Liver (tissue), 9 donors: ENCODE measurements around the gene TTC12. TPM values are rescaled to one million over a fixed set of nuclear protein-coding genes. Genes with fewer than 3 reads are reported as not detected.

Source experiments
- DNase-seq: peaks from one replicate; pipeline ENCODE4 v3.0.0-alpha.2; 2017; ENCODE audit warnings: low spot score
- H3K27ac ChIP-seq, 2 donors: one replicate each; pipeline ENCODE4 v1.7.0; 2013; ENCODE audit warnings: inconsistent platforms in 2 of 2, low read length in 2 of 2, control low read depth in 1 of 2, low read depth in 1 of 2, mild to moderate bottlenecking in 1 of 2
- H3K27me3 ChIP-seq, 4 donors: one replicate each; pipeline versions ENCODE4 v1.6.1 to v1.7.0; 2013; ENCODE audit warnings: low read length in 3 of 4, inconsistent platforms in 1 of 4, mild to moderate bottlenecking in 1 of 4, moderate library complexity in 1 of 4; ENCODE audit not compliant: control insufficient read depth in 4 of 4, insufficient read depth in 4 of 4
- H3K36me3 ChIP-seq, 4 donors: one replicate each; pipeline versions ENCODE4 v1.6.1 to v1.7.0; 2013; ENCODE audit warnings: low read length in 3 of 4, mild to moderate bottlenecking in 3 of 4, low read depth in 1 of 4, moderate library complexity in 1 of 4; ENCODE audit not compliant: control insufficient read depth in 4 of 4, insufficient read depth in 3 of 4
- H3K4me1 ChIP-seq, 4 donors: one replicate each; pipeline versions ENCODE4 v1.6.1 to v1.7.0; 2013; ENCODE audit warnings: low read length in 3 of 4, mild to moderate bottlenecking in 3 of 4, moderate library complexity in 1 of 4; ENCODE audit not compliant: control insufficient read depth in 4 of 4, insufficient read depth in 4 of 4
- H3K4me3 ChIP-seq, 3 donors: one replicate each; pipeline versions ENCODE4 v1.6.1 to v1.7.0; 2013; ENCODE audit warnings: low read length in 3 of 3, control low read depth in 1 of 3, low read depth in 1 of 3, mild to moderate bottlenecking in 1 of 3
- H3K9ac ChIP-seq, 2 donors: one replicate each; pipeline ENCODE4 v1.7.0; 2013; ENCODE audit warnings: low read length in 2 of 2, mild to moderate bottlenecking in 2 of 2, moderate library complexity in 2 of 2, control low read depth in 1 of 2, low read depth in 1 of 2
- H3K9me3 ChIP-seq, 4 donors: one replicate each; pipeline versions ENCODE4 v1.6.1 to v1.7.0; 2013; ENCODE audit warnings: low read length in 3 of 4; ENCODE audit not compliant: control insufficient read depth in 4 of 4
- FOXA1 ChIP-seq: IDR thresholded peaks from 2 replicates; pipeline ENCODE4 v1.6.1; 2016; ENCODE audit warnings: antibody characterized with exemption
- FOXA2 ChIP-seq: IDR thresholded peaks from 2 replicates; pipeline ENCODE4 v1.6.1; 2016; ENCODE audit warnings: antibody characterized with exemption
- GABPA ChIP-seq, 2 donors: IDR thresholded peaks in 1 of 2; conservative IDR thresholded peaks in 1 of 2; 2 replicates each; pipeline ENCODE4 v1.6.1; 2016; ENCODE audit warnings: antibody characterized with exemption in 2 of 2, mild to moderate bottlenecking in 1 of 2, moderate library complexity in 1 of 2
- HNF4A ChIP-seq, 2 donors: conservative IDR thresholded peaks; 2 replicates each; pipeline ENCODE4 v1.6.1; 2016; ENCODE audit warnings: antibody characterized with exemption in 2 of 2, mild to moderate bottlenecking in 2 of 2
- HNF4G ChIP-seq: IDR thresholded peaks from 2 replicates; pipeline ENCODE4 v1.6.1; 2016; ENCODE audit warnings: antibody characterized with exemption
- JUND ChIP-seq, 2 donors: IDR thresholded peaks; 2 replicates each; pipeline ENCODE4 v1.6.1; 2016; ENCODE audit warnings: antibody characterized with exemption in 2 of 2
- NR2F2 ChIP-seq: IDR thresholded peaks from 2 replicates; pipeline ENCODE4 v1.6.1; 2016; ENCODE audit warnings: antibody characterized with exemption
- RAD21 ChIP-seq, 2 donors: IDR thresholded peaks; 2 replicates each; pipeline ENCODE4 v1.6.1; 2016; ENCODE audit warnings: antibody characterized with exemption in 2 of 2, mild to moderate bottlenecking in 2 of 2
- RXRA ChIP-seq, 2 donors: IDR thresholded peaks; 2 replicates each; pipeline ENCODE4 v1.6.1; 2017 to 2018; ENCODE audit warnings: antibody characterized with exemption in 2 of 2, mild to moderate bottlenecking in 1 of 2
- SP1 ChIP-seq: IDR thresholded peaks from 2 replicates; pipeline ENCODE4 v1.6.1; 2018; ENCODE audit warnings: antibody characterized with exemption, mild to moderate bottlenecking
- TAF1 ChIP-seq: conservative IDR thresholded peaks from 2 replicates; pipeline ENCODE4 v1.6.1; 2016; ENCODE audit warnings: antibody characterized with exemption, mild to moderate bottlenecking
- YY1 ChIP-seq: IDR thresholded peaks from 2 replicates; pipeline ENCODE4 v1.6.1; 2016; ENCODE audit warnings: antibody characterized with exemption, mild to moderate bottlenecking
- WGBS: extraction: QIAGEN DNeasy Blood & Tissue Kit; methylation state at CpG from one replicate; pipeline ENCODE4 v1.1.7; 2013; 5-methylcytosine and 5-hydroxymethylcytosine counted together
- polyA plus RNA-seq, 2 donors: library from polyadenylated mRNA; stranded (reverse) in 1 of 2; unstranded in 1 of 2; fragments of 200-250 nt in 1 of 2; fragments of >200 nt in 1 of 2; fragmentation: Nextera tagmentation in 1 of 2; extraction: Ambion mirVana in 1 of 2; gene quantifications; one replicate each; pipeline versions ENCODE4 v1.2.1 to v1.2.3, GENCODE V29; 2013 to 2015
- total RNA-seq, 2 donors: library from RNA; depleted of rRNA; stranded (reverse); fragments of >200 nt; gene quantifications; one replicate each; pipeline ENCODE4 v1.2.3, GENCODE V29; 2014
- TF ChIP-seq, protein P1 (sequence below): fragments of 150-350 bp; IDR thresholded peaks from 2 replicates; pipeline ENCODE4 v1.5.1; 2017; ENCODE audit warnings: improper control_type of control experiment, low read depth, low read length; ENCODE audit not compliant: missing input control
- TF ChIP-seq, protein P2 (sequence below): IDR thresholded peaks from 2 replicates; pipeline ENCODE4 v1.6.1; 2016; ENCODE audit warnings: antibody characterized with exemption, mild to moderate bottlenecking
- TF ChIP-seq, protein P3 (sequence below): IDR thresholded peaks from 2 replicates; pipeline ENCODE4 v1.6.1; 2016; ENCODE audit warnings: antibody characterized with exemption
- TF ChIP-seq, protein P4 (sequence below): IDR thresholded peaks from 2 replicates; pipeline ENCODE4 v1.6.1; 2016; ENCODE audit warnings: antibody characterized with exemption
- TF ChIP-seq, protein P5 (sequence below): IDR thresholded peaks from 2 replicates; pipeline ENCODE4 v1.6.1; 2016; ENCODE audit warnings: antibody characterized with exemption
- donor health status: healthy.
- donor health status: healthy.
- donor health status: healthy.
- donor health status: healthy.
- donor health status: healthy.

TTC12 gene
- total and polyA plus RNA-seq, 4 donors = 2.8 to 9.0 (median 4.3) TPM

DNA sequence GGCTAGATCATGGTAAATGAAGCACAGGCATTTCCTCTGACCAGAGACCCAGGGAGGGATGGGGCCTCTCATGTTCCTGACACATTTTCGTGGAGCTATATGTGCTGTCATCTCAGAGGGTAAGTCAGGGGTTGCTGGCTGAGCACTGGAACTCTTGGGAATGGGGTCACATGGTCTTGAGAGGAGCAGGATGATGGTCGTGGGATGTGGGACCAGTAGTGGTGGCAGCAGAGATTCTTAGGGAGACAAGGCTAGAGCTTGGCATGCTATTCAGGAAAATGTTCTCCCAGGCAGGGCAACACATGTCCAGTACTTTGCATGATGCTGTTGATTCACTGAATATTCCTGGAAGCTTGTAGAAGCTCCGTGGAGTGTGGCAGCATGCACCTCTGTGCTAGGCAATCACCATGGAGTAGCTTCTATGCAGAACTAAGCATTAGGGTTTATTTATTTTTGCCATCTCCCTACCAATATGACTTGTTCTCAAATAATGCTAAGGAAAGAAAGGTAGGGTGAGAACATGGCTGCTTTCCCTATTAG lies 31.4 kb upstream of the TTC12 start:
- Histone ChIP-seq H3K36me3 (no peaks in the 10 kb centered on the region), H3K27me3 (no peaks in the 10 kb centered on the region), H3K9me3 (no peaks in the 10 kb centered on the region), H3K27ac (no peak overlapping the region), H3K9ac (no peak overlapping the region), H3K4me1 (no peaks in the 10 kb centered on the region), H3K4me3 (no peak overlapping the region)
- DNase-seq = no peak
- TF ChIP-seq HNF4A (conservative IDR thresholded peaks at IDR 0.05) (no peak), TAF1 (no peak), HNF4G (no peak), JUND (IDR thresholded peaks at IDR 0.05) (no peak), SP1 (no peak), FOXA2 (no peak), RAD21 (IDR thresholded peaks at IDR 0.05) (no peak), GABPA (IDR thresholded peaks at IDR 0.05 in 1 of 2, conservative IDR thresholded peaks at IDR 0.05 in 1 of 2) (no peak), YY1 (no peak), NR2F2 (no peak), FOXA1 (no peak), RXRA (IDR thresholded peaks at IDR 0.05) (no peak)
- TF ChIP-seq, protein P1, sequence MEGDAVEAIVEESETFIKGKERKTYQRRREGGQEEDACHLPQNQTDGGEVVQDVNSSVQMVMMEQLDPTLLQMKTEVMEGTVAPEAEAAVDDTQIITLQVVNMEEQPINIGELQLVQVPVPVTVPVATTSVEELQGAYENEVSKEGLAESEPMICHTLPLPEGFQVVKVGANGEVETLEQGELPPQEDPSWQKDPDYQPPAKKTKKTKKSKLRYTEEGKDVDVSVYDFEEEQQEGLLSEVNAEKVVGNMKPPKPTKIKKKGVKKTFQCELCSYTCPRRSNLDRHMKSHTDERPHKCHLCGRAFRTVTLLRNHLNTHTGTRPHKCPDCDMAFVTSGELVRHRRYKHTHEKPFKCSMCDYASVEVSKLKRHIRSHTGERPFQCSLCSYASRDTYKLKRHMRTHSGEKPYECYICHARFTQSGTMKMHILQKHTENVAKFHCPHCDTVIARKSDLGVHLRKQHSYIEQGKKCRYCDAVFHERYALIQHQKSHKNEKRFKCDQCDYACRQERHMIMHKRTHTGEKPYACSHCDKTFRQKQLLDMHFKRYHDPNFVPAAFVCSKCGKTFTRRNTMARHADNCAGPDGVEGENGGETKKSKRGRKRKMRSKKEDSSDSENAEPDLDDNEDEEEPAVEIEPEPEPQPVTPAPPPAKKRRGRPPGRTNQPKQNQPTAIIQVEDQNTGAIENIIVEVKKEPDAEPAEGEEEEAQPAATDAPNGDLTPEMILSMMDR = no peak
- TF ChIP-seq, protein P2, sequence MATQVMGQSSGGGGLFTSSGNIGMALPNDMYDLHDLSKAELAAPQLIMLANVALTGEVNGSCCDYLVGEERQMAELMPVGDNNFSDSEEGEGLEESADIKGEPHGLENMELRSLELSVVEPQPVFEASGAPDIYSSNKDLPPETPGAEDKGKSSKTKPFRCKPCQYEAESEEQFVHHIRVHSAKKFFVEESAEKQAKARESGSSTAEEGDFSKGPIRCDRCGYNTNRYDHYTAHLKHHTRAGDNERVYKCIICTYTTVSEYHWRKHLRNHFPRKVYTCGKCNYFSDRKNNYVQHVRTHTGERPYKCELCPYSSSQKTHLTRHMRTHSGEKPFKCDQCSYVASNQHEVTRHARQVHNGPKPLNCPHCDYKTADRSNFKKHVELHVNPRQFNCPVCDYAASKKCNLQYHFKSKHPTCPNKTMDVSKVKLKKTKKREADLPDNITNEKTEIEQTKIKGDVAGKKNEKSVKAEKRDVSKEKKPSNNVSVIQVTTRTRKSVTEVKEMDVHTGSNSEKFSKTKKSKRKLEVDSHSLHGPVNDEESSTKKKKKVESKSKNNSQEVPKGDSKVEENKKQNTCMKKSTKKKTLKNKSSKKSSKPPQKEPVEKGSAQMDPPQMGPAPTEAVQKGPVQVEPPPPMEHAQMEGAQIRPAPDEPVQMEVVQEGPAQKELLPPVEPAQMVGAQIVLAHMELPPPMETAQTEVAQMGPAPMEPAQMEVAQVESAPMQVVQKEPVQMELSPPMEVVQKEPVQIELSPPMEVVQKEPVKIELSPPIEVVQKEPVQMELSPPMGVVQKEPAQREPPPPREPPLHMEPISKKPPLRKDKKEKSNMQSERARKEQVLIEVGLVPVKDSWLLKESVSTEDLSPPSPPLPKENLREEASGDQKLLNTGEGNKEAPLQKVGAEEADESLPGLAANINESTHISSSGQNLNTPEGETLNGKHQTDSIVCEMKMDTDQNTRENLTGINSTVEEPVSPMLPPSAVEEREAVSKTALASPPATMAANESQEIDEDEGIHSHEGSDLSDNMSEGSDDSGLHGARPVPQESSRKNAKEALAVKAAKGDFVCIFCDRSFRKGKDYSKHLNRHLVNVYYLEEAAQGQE = no peak
- TF ChIP-seq, protein P3, sequence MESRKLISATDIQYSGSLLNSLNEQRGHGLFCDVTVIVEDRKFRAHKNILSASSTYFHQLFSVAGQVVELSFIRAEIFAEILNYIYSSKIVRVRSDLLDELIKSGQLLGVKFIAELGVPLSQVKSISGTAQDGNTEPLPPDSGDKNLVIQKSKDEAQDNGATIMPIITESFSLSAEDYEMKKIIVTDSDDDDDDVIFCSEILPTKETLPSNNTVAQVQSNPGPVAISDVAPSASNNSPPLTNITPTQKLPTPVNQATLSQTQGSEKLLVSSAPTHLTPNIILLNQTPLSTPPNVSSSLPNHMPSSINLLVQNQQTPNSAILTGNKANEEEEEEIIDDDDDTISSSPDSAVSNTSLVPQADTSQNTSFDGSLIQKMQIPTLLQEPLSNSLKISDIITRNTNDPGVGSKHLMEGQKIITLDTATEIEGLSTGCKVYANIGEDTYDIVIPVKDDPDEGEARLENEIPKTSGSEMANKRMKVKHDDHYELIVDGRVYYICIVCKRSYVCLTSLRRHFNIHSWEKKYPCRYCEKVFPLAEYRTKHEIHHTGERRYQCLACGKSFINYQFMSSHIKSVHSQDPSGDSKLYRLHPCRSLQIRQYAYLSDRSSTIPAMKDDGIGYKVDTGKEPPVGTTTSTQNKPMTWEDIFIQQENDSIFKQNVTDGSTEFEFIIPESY = no peak
- TF ChIP-seq, protein P4, sequence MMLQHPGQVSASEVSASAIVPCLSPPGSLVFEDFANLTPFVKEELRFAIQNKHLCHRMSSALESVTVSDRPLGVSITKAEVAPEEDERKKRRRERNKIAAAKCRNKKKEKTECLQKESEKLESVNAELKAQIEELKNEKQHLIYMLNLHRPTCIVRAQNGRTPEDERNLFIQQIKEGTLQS = no peak
- TF ChIP-seq, protein P5, sequence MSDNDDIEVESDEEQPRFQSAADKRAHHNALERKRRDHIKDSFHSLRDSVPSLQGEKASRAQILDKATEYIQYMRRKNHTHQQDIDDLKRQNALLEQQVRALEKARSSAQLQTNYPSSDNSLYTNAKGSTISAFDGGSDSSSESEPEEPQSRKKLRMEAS = no peak
- WGBS = 79% methylated on average over 3 of the region's 3 CpGs
